Activated T-cell treated with anti-CD3 and anti-CD28 coated beads, Interleukin-2, amount 50 U/mL, for 48 hours (primary cell): Measurements from ENCODE around the gene SYCE3.
"Not testable (repeated sequence)": the region's sequence is repeated elsewhere in the genome, so short reads cannot be mapped to it uniquely, and the experiment has no call there.

Experiments
- DNase-seq, 2 experiments: peaks; one replicate each; pipeline ENCODE4 v3.0.0-alpha.2; 2020

SYCE3 gene, protein sequence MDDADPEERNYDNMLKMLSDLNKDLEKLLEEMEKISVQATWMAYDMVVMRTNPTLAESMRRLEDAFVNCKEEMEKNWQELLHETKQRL

DNA sequence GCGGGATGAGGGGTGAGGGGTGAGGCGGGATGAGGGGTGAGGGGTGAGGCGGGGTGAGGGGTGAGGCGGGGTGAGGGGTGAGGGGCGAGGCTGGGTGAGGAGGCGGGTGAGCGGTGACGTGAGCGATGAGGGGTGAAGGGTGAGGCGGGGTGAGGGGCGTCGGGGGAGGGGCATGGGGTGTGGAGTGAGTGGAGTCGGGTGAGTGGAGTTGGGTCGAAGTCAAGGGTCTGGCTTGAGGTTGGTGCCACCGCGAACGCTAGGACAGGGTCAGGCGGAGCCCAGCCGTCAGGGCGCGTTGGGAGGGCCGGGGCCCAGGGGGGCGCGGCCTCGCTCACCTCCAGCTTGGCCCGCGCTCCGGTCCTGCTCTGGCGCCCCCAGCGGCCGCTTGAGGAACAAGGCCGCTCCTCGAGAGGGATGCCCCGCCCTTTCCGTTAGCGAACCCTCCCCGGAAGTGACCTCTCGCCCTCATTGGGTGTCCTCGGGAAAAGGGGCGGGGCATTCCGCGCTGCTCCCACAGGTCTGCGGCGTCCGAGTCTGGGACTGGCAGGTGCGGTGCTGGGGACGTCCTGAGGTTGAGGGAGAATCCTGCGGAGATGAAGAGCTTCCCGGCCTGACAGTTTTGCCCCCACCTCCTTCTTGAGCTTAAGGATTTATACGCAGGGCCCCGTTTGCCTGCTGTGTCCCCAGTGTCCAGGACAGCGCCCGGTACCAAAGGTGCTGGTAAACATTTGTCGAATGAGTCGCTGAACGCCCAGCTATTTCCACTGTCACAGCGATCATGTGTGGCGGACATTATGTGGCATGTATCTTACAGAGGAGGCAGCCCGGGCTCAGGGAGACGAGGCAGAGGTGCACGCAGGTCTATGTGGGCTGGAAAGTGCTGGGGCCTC, at the start of gene SYCE3:
TSS of gene SYCE3 (minus strand) at position 397 of the 890 bp plus-strand sequence. CDS start 6,514 bp downstream, outside the sequence.
- peak; percentile 99 to 100 for DNase-seq

DNA sequence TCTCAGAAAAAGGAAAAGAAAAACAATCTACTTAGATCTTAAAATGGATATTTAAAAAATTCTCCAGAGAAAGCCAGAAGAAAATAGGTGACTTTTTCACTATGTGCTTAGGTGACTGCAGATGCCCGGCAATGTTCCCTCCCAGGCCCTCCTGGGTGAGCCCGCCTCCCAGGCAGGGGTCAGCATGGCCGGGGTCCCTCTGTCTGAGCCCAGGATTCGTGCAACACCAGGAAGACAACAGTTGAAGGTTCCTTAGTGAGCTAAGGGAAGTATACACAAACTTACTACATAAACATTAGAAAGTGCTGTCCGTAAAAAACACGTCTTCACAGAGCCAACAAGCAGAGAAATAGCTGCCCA, 49.4 kb upstream of the SYCE3 start:
- DNase-seq: no peak

DNA sequence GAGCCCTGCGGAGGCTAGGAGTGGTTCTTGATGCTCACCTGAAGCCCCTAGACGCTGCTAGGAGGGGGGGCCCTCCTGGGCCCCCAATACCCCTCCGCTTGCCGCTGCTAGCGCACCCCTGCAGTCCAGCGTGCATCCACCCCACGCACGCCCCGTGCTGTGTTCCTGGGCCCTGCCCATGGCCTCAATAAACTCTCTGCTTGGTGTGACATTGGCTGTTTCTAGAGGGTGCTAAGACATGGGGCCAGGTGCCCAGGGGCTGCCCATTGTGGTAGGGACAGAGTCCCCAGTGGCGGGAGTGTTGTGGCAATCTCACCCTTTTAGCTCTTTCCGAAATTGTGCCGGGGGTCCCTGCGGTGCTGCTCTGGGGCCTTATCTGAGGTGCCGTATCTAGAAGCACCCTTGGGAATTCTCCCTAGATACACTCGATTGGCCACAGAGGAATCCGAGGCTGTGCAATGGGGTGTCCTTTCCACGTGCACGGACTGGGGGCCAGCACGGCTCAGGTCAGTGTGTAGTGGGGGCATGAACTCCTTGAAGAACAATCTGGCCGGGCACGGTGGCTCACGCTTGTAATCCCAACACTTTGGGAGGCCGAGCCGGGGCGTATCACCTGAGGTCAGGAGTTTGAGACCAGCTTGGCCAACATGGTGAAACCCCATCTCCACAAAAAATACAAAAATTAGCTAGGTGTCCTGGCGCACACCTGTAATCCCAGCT, 48.8 kb upstream of the SYCE3 start:
- no peak for DNase-seq

DNA sequence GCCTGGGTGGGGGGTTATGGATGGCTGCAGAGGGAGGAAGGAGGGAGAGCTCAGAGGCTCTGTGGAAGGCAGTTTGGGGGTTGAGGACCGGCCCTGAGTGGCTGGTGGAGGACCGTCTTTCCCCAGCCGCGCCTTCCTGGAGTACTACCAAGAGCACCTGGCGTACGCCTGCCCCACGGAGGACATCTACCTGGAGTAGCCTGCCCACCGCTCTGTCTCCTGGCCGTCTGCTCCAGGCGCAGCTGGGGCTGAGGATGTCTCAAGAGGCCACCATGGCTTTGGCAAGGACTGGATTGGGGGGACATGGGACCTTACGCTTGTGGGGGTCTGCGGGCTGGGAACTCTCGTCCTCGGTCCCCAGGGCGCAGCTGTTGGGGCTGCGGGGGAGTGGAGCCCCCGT, 47.9 kb upstream of the SYCE3 start:
- no peak for DNase-seq

DNA sequence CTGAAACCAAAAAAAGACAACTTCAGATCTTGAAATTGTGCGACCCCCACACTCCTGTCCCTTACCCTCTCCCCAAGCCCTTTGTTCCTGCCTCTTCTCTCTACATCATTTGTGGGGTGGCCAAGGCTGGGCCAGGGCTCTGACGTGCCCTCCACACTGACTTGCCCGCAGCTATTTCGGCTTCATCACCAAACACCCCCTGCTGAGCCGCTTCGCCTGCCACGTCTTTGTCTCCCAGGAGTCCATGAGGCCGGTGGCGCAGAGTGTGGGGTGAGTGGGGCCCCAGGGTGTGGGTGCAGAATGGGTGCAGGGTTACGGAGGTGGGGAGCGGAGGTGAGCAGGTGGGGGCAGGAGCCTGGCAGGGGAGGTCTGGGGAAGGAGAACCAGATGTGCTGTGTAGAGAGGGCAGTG, 47.3 kb upstream of the SYCE3 start:
- DNase-seq: no peak

DNA sequence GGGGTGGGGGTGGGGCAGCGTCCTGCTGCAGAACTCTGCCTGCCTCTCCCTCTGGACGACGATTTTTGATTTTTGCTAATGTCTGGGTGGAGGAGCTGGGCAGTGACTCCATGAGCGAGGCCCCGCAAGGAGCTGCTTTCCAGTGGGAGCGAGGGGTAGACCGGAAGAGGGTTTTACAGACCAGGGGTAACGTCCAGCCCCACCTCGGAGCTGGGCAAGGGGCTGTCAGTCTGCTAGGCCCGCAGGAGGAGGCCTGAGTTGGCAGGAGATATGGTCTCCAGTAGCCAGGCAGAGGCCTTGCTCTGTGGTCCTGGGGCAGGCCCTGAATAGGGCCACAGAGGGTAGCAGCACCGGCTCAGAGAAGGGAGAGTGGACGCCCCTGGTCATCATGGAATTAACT, 46.9 kb upstream of the SYCE3 start:
- DNase-seq: no peak

DNA sequence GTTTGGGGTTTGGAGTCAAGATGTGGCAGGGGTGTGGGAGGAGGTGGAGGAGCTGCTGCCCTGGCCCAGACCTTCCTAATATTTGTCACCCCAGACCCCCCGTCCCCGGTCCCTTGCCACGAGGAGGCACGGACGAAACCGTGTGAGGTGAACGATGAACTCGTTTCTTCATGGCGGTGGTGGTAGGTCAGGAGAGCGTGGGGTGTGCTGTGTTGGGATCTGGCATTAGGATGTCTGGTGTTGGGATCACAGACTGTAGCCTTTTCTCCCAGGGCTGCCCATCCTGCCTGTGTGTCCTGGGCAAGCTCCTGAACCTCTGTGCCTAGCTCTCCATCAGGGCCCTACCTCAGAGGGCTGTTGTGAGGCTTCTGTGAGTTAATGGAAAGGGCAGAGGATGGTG, 46.3 kb upstream of the SYCE3 start:
- no peak for DNase-seq

DNA sequence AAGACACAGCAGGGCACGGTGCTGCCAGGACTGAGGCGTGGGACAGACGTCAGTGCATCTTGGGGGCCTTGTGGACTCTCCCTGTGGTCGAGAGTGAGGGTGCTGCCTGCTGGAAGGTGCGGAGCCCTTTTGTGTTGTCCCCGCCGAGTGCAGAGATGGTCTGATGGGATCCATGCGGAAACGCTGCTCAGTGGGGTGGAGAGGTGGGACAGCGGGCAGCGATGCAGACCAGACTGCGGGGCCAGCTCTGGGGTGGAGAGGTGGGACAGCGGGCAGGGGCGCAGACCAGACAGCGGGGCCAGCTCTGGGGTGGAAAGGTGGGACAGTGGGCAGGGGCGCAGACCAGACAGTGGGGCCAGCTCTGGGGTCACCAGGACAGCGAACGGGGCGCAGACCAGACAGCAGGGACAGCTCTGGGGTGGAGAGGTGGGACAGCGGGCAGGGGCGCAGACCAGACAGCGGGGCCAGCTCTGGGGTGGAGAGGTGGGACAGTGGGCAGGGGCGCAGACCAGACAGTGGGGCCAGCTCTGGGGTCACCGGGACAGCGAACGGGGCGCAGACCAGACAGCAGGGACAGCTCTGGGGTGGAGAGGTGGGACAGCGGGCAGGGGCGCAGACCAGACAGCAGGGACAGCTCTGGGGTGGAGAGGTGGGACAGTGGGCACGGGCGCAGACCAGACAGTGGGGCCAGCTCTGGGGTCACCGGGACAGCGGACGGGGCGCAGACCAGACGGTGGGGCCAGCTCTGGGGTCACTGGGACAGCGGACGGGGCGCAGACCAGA, 45.5 kb upstream of the SYCE3 start:
- not testable (repeated sequence) for DNase-seq

DNA sequence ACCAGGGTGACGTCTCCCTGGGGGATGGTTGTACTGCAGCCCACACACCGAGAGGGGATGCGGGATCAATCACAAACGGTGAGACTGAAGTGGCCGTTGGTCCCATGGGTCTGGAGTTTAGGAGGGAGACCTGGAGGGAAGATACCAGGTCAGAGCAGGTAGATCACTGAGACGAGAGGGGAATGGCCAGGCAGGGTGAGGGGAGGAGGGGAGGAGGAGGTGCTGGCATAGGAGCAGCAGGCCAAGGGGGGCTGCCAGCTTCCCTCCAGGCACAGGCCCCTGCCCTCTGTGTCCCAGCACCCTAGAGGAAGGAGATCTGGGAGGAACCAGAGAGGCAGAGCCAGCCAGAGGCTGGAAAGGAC, 44.9 kb upstream of the SYCE3 start:
- no peak for DNase-seq

DNA sequence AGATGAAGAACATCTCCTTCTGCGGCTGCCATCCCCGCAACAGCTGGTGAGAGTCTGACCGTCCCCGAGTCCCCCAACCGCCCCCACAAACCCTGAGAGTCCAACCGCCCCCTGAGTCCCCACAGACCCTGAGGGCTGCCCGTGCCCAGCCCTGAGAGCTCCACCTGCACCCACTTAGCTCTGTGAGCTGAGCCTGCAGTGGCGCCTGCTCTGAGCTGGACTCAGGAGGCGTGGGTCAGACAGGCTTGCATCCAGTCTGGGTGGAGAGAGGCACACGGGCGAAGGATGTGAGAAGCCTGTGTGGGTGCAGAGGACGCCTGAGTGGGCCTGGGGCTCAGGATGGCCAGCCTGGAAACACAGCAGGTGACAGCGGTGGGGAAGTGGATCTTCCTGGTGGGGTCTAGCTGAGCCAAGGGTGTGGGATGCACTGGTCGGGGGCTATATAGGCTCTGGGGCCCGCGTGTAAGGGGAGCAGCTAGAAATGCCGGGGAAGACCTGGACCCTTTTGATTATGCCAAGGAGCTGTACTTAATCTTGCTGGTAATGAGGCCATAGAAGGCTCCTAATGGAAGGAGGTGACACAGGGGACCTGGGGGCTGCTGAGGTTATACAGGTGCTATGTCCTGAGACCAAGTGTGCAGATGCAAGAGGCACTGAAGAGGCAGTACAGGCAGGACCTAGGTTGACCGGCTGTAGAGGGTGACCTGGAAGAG, 44.4 kb upstream of the SYCE3 start:
- no peak for DNase-seq

DNA sequence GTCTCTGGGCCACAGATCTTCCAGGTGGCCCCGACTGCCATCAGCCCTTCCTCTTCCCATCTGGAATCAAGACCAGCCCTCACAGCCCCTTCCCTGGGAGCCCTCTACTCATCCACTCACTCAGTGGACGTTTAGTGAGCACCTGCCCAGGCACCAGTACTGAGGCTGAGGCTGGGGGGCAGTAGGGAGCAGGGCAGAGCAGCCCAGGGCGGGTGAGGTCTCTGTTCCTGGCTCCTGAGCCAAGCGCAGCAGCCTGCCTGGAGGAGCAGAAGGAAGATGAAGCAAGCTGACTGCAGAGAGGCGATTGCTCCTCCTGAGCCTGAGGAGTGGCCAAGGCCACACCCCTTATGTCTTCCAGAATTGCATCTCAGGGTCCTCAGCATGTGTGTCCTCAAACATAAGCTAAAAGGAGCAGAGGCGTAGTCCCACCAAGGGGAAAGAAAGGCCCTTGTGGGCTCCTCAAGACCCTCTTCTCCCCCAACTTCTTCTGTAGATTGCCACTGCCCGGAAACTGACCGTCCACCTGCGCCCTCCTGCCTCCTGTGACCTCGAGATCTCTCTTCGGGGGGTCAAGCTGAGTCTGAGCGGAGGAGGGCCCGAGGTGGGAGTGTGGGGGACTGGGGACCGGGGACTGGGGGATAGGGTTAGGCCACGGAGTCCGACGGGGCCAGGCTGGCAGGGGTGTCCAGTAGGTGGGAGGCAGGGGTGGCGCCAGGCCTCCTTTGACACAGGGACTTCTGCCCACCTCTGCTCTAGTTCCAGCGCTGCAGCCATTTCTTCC, 43.6 kb upstream of the SYCE3 start:
- no peak for DNase-seq

DNA sequence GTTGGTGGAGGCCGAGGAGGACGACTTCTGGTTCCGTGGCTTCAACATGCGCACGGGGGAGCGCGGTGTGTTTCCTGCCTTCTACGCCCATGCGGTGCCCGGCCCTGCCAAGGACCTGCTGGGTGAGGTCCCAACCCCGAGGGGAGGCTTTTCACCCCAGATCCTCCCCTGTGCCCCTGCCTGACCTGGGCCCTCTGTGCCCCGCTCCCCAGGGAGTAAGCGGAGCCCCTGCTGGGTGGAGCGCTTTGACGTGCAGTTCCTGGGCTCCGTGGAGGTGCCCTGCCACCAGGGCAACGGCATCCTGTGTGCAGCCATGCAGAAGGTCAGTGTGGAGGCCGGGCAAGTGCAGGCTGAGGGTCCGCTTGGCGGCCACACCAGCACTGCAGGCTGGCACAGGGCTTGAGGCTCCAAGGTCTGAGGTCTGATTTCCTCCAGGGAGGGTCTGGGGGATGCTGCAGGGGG, 42.9 kb upstream of the SYCE3 start:
- DNase-seq: no peak

DNA sequence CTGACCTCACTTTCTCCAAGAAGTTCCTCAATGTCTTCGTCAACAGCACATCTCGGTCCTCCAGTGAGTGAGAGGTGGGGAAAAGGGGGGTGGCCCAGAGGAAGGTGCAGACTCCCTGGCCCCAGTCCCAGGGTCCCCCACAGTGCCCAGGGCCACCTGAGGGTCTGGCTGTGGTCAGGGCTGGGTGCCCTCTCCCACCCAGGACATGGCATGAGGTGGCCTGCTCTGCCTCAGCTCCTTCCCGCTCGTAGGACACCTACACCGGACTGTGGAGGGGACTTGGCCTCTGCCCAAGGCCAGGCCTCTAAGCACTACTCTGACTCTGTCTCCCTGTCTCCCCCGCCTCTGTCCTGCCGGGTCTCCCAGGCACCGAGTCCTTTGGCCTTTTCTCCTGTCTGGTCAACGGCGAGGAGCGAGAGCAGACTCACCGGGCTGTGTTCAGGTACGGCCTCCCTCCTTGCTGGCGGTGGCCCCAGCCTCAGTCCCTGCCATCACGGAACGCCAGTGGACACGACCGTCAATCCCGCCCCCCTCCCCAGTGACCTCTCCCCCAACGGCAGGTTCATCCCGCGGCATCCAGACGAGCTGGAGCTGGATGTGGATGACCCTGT, 42.4 kb upstream of the SYCE3 start:
- no peak for DNase-seq

DNA sequence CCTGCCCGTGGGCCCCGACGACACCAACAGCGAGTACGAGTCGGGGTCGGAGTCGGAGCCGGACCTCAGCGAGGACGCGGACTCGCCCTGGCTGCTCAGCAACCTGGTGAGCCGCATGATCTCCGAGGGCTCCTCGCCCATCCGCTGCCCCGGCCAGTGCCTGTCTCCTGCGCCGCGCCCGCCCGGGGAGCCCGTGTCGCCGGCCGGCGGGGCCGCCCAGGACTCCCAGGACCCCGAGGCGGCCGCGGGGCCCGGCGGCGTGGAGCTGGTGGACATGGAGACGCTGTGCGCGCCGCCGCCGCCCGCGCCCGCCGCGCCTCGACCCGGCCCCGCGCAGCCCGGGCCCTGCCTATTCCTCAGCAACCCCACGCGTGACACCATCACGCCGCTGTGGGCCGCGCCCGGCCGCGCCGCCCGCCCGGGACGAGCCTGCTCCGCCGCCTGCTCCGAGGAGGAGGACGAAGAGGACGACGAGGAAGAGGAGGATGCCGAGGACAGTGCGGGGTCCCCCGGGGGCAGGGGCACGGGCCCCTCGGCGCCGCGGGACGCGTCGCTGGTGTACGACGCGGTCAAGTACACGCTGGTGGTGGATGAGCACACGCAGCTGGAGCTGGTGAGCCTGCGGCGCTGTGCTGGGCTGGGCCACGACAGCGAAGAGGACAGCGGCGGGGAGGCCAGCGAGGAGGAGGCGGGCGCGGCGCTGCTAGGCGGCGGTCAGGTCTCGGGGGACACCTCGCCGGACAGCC, 41.7 kb upstream of the SYCE3 start:
- DNase-seq: no peak

DNA sequence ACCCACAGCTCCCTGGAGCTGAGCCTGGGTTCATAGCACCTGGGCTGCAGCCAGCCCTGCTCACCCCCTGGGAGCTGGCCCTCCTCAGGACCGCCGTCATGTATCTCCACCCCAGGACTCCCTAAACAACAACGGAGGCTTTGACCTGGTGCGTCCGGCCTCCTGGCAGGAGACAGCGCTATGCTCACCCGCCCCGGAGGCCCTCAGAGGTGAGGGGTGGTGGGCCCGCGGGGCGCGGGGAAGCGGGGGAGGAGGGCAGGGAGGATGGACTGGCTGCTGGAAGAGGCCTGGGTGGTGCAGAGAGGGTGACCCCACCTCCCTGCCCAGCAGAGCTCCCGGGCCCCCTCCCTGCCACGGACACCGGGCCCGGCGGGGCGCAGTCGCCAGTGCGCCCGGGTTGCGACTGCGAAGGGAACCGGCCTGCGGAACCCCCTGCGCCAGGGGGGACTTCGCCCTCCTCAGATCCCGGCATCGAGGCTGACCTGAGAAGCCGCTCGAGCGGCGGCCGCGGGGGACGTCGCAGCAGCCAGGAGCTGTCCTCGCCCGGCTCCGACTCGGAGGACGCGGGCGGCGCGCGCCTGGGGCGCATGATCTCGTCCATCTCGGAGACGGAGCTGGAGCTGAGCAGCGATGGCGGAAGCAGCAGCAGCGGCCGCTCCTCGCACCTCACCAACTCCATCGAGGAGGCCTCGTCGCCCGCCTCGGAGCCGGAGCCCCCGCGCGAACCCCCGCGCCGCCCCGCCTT, 41.0 kb upstream of the SYCE3 start:
- DNase-seq: no peak

DNA sequence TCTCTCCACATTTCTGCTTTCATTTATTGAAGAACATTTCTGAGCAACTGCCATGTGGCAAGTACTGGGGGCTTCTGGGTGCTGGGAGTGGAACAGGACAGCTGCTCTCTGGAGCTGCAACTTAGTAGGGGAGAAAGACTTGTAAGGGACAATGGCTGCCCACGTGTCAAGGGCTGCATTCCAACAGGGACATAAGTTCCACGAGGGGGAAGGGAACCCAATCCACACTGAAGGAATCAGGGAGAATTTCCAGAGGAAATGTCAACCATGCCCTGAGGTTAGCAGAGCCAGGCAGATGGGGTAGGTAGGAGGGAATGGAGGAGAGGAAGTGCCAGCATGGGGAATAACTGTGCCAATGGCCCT, 39.6 kb upstream of the SYCE3 start:
- no peak for DNase-seq

DNA sequence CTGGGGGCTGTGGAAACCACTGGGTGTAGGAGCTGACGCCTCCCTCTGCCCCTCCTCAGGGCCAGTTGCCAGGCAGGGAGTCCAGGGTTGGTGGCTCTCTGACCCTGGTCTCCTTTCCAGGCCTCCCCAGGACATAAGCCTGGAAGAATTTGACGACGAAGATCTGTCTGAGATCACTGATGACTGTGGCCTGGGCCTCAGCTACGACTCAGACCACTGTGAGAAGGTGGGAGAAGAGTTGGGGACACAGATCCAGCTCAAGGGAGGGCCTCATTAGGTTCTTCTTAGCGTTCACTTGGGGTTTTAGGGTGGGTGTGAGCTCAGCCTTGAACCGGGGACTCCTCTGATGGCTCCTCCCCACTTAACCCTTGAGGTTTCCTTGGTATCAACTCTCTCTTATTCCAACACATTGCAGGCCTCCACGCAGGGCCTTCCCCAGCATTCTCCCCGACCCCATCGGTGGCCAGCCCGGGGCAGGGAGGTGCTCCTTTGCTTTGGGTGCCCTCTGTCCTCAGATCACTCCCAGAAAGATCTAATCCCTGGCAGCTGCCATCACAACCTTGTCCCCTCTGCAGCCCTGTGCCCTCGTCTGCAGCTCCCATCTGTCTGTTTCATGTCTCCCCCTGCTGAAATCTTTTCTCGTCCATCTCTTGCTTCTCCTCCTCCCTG, 39.1 kb upstream of the SYCE3 start:
- DNase-seq: no peak

DNA sequence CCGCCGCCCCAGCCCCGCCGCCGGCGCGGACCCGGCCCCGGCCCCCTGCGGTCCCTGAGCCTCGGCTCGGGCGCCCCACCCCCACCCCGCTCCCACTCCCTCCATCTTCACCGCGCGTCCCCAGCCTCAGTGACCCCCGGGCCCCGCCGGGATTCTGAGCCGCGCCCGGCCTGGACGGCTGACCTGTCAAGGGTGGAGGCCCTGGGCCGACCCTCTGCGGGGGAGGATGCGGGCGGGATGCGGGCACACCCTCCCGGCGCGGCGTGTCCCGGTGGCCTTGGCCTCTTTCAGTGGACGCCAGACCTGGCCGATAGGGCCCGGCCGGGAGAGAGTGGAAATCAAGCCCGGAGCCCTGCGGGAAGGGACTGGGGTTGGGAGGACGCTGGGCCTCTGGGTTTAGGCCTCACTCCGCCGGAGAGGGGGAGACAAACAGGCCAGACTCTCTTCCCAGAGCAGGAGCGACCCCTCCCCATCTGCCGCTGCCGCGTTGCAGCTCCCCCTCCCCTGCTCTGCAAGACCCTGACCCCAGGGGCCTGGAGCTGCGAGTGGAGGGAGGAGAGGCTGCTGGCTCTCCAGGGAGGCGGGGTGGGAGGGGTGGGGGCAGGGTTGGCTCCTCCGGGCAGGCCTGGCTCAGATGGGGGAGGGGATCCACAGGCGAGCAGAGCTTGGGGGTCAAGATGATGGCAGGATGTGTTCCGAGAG, 38.4 kb upstream of the SYCE3 start:
- no peak for DNase-seq

DNA sequence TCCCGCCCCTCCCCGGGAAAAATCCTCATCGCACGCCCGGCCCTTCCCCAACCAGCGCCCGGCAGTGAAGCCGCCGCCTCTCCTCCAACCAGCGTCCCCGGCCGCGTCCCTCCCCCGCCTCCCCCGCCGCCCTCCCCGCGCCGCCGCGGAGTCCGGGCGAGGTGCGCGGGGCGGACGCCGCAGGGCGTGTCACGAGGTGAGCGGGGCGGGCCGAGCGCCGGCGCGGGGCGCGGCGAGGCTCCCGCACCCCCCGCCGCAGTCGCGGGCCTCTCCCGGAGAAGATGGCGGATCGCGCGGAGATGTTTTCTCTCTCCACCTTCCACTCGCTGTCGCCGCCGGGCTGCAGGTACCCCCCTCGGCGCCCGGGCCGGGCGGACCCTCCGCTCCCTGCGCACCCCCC, 37.8 kb upstream of the SYCE3 start, which contains the start of gene MAPK8IP2:
TSS of gene MAPK8IP2 (plus strand) at position 256 of the 400 bp plus-strand sequence. CDS start at position 282, 26 bp downstream.
- no peak for DNase-seq
